GM20000 (cell line): ENCODE measurements around the gene RYR3.

Experiments used
- DNase-seq: peaks from one replicate; pipeline ENCODE4 v3.0.0; 2012; ENCODE audit warnings: low spot score
- CTCF ChIP-seq: IDR thresholded peaks from 2 replicates; pipeline ENCODE4 v1.5.1; 2012; ENCODE audit warnings: mild to moderate bottlenecking, control low read depth; ENCODE audit errors: extremely low read depth, missing control alignments

The RYR3 gene

GRCh38 chr15:33468740-33469139, 158.0 kb downstream of the RYR3 start:
- DNase-seq: no peak
- no peak for TF ChIP-seq CTCF

GRCh38 chr15:33473005-33473404, 162.2 kb downstream of the RYR3 start:
- DNase-seq: no peak
- TF ChIP-seq CTCF: no peak

- TF ChIP-seq CTCF: no peak
- no peak for DNase-seq
These were observed 162.9 kb downstream of the RYR3 start for GRCh38 chr15:33473714-33474113.

GRCh38 chr15:33476076-33476475, 165.3 kb downstream of the RYR3 start:
- no peak for TF ChIP-seq CTCF
- DNase-seq: no peak

- TF ChIP-seq CTCF: no peak
- no peak for DNase-seq
These were observed 166.1 kb downstream of the RYR3 start for GRCh38 chr15:33476908-33477307.

GRCh38 chr15:33489335-33489734, 178.6 kb downstream of the RYR3 start:
- TF ChIP-seq CTCF: no peak
- no peak for DNase-seq

- no peak for DNase-seq
- no peak for TF ChIP-seq CTCF
These were observed 179.9 kb downstream of the RYR3 start for GRCh38 chr15:33490703-33491102.
